H1 (cell line): Measurements from ENCODE around the gene DRC1. TPM values are rescaled to one million over a fixed set of nuclear protein-coding genes. Genes with fewer than 3 reads are reported as not detected.

Source experiments
- NANOG ChIP-seq: IDR thresholded peaks from 2 replicates; pipeline ENCODE4 v1.6.1; 2011; ENCODE audit warnings: low read length, low read depth, mild to moderate bottlenecking, inconsistent platforms; ENCODE audit not compliant: insufficient read depth, poor library complexity, severe bottlenecking
- polyA plus RNA-seq, 7 experiments: library from polyadenylated mRNA; depleted of rRNA in 3 of 7; stranded (reverse) in 5 of 7; unstranded in 2 of 7; fragments of >200 nt in 5 of 7; fragments of 200-250 nt in 2 of 7; gene quantifications; 1 replicate in 5 of 7; 2 replicates in 1 of 7; 4 replicates in 1 of 7; pipeline versions ENCODE4 v1.2.1 to v1.2.3, GENCODE V29; 2011 to 2013; ENCODE audit warnings: missing spikeins in 2 of 7, mixed read lengths in 2 of 7
- total RNA-seq: library from RNA; stranded (reverse); fragmentation: NEBNext Ultra II Directional; extraction: Animal tissue kit (Norgen Biotek cat#: 25700); gene quantifications from 2 replicates; pipeline ENCODE4 v1.2.1, GENCODE V29; 2021

The DRC1 gene
- total and polyA plus RNA-seq, 2 of the 8 experiments (the other 6 are each of a cell fraction or from before 2014, with no cell fraction given) = 0.08 TPM; not detected in 1

GRCh38 chr2:26411419-26411818, 9.7 kb downstream of the DRC1 start (continued):
- no peak for TF ChIP-seq NANOG
